Endometrium (tissue), 2 donors: ENCODE data around the gene LRSAM1.

ENCODE experiments used
- FAIRE-seq: peaks from 2 replicates; lab custom pipeline; 2012; peaks lifted over from hg19 to GRCh38; lab: Jason Lieb, UNC
- donor health status: control.
- donor health status: control.

LRSAM1 gene

GRCh38 chr9:127450830-127451607 lies at the start of gene LRSAM1, which contains the start of gene RPL12:
Gene LRSAM1 (plus strand): TSS chr9:127451510. CDS start chr9:127454528, 3,018 bp downstream.
Gene RPL12 (minus strand): TSS chr9:127451406. CDS start chr9:127451317, 89 bp downstream.
- FAIRE-seq = no peak

GRCh38 chr9:127402401-127403090 lies 48.8 kb upstream of the LRSAM1 start:
- no peak for FAIRE-seq

- no peak for FAIRE-seq
Measured at GRCh38 chr9:127403507-127404192, 47.7 kb upstream of the LRSAM1 start.

- FAIRE-seq = no peak
Measured at GRCh38 chr9:127404631-127405030, 46.7 kb upstream of the LRSAM1 start.

- no peak for FAIRE-seq
Measured at GRCh38 chr9:127405344-127406125, 45.8 kb upstream of the LRSAM1 start.

GRCh38 chr9:127406799-127407491 lies 44.4 kb upstream of the LRSAM1 start:
- no peak for FAIRE-seq

GRCh38 chr9:127407492-127407843 lies 43.8 kb upstream of the LRSAM1 start:
- no peak for FAIRE-seq

- FAIRE-seq = no peak
Measured at GRCh38 chr9:127411122-127411521, 40.2 kb upstream of the LRSAM1 start.

- no peak for FAIRE-seq
Measured at GRCh38 chr9:127415141-127415540, 36.2 kb upstream of the LRSAM1 start.

GRCh38 chr9:127415657-127416056 lies 35.7 kb upstream of the LRSAM1 start:
- FAIRE-seq = no peak

GRCh38 chr9:127417131-127418036 lies 33.9 kb upstream of the LRSAM1 start:
- no peak for FAIRE-seq

- FAIRE-seq = no peak
Measured at GRCh38 chr9:127418037-127418471, 33.3 kb upstream of the LRSAM1 start.

- FAIRE-seq = no peak
Measured at GRCh38 chr9:127419348-127419747, 32.0 kb upstream of the LRSAM1 start.

GRCh38 chr9:127421057-127421456 lies 30.3 kb upstream of the LRSAM1 start:
- no peak for FAIRE-seq

GRCh38 chr9:127422133-127422782 lies 29.1 kb upstream of the LRSAM1 start:
- no peak for FAIRE-seq

GRCh38 chr9:127422787-127423186 lies 28.5 kb upstream of the LRSAM1 start:
- FAIRE-seq = no peak

GRCh38 chr9:127423476-127423933 lies 27.8 kb upstream of the LRSAM1 start:
- no peak for FAIRE-seq

- no peak for FAIRE-seq
Measured at GRCh38 chr9:127423934-127424675, 27.2 kb upstream of the LRSAM1 start, which contains the start of gene ZNF79. Gene ZNF79 (plus strand): TSS chr9:127424382. CDS start chr9:127424788, 406 bp downstream.

- no peak for FAIRE-seq
Measured at GRCh38 chr9:127424676-127424999, 26.7 kb upstream of the LRSAM1 start.
